ENCODE results near the gene GAS7. TPM values are rescaled to one million over a fixed set of nuclear protein-coding genes. Genes with fewer than 3 reads are reported as not detected.

Gene GAS7
- total RNA-seq, 4 donors from 2014 or later = 242 to 309 (median 264) TPM

- Histone ChIP-seq H3K4me3 (peak overlapping the region; percentile 47 to 59 (median 56)), H3K27ac (peak overlapping the region; percentile 83 to 97 (median 88)), H3K27me3 (no peaks in the 10 kb centered on the region), H3K36me3 (no peaks in the 10 kb centered on the region), H3K4me1 (peaks cover 0 to 83% (median 25%) of the 10 kb centered on the region in 4 donors), H3K9me3 (no peaks in the 10 kb centered on the region)
- no peak for TF ChIP-seq EP300 (IDR thresholded peaks at IDR 0.05)
- no peak for TF ChIP-seq CTCF (IDR thresholded peaks at IDR 0.05)
- peak in 1 of 2 donors; percentile 43 for TF ChIP-seq POLR2A (IDR thresholded peaks at IDR 0.05)
- no peak for DNase-seq (ENCODE audit: low spot score in 2 of 2)
- WGBS, 2 donors = 23 to 38% methylated on average over 15 of the region's 15 CpGs
Measured at GRCh38 chr17:10034719-10035475, 163.5 kb downstream of the GAS7 start.

GRCh38 chr17:10033959-10034358 lies 164.4 kb downstream of the GAS7 start:
- peak overlapping the region; percentile 83 to 97 (median 88) for H3K27ac ChIP-seq
- DNase-seq (ENCODE audit: low spot score in 2 of 2) = peak in 1 of 2 donors; percentile 54
- peak overlapping the region; percentile 47 to 59 (median 56) for H3K4me3 ChIP-seq
- H3K27me3 ChIP-seq = no peaks in the 10 kb centered on the region
- 30 to 40% methylated on average over 8 of the region's 8 CpGs for WGBS, 2 donors
- peaks cover 0 to 85% (median 29%) of the 10 kb centered on the region in 4 donors for H3K4me1 ChIP-seq
- TF ChIP-seq CTCF (IDR thresholded peaks at IDR 0.05) = no peak
- TF ChIP-seq EP300 (IDR thresholded peaks at IDR 0.05) = peak in 1 of 2 donors; percentile 71
- no peaks in the 10 kb centered on the region for H3K9me3 ChIP-seq
- H3K36me3 ChIP-seq = no peaks in the 10 kb centered on the region

- H3K36me3 ChIP-seq = no peaks in the 10 kb centered on the region
- no peak for TF ChIP-seq EP300 (IDR thresholded peaks at IDR 0.05)
- no peak for DNase-seq (ENCODE audit: low spot score in 2 of 2)
- H3K27me3 ChIP-seq = no peaks in the 10 kb centered on the region
- H3K9me3 ChIP-seq = no peaks in the 10 kb centered on the region
- H3K4me1 ChIP-seq = peaks cover 0 to 90% (median 31%) of the 10 kb centered on the region in 4 donors
- peak overlapping the region; percentile 47 to 59 (median 56) for H3K4me3 ChIP-seq
- 40 to 43% methylated on average over 9 of the region's 10 CpGs for WGBS, 2 donors
- peak overlapping the region; percentile 83 to 97 (median 88) for H3K27ac ChIP-seq
Measured at GRCh38 chr17:10033449-10033848, 165.0 kb downstream of the GAS7 start.

- Histone ChIP-seq H3K27ac (peak overlapping the region; percentile 83 to 97 (median 88)), H3K27me3 (no peaks in the 10 kb centered on the region), H3K4me1 (peaks cover 0 to 90% (median 31%) of the 10 kb centered on the region in 4 donors), H3K4me3 (peak overlapping the region; percentile 8 to 59 (median 50)), H3K36me3 (peaks cover 0 to 5% (median 0%) of the 10 kb centered on the region in 3 donors), H3K9me3 (no peaks in the 10 kb centered on the region)
- 35 to 36% methylated on average over 6 of the region's 6 CpGs for WGBS, 2 donors
- TF ChIP-seq POLR2A (IDR thresholded peaks at IDR 0.05) = no peak
- TF ChIP-seq CTCF (IDR thresholded peaks at IDR 0.05) = no peak
- TF ChIP-seq EP300 (IDR thresholded peaks at IDR 0.05) = no peak
- DNase-seq (ENCODE audit: low spot score in 2 of 2) = no peak
Measured at GRCh38 chr17:10032118-10032852, 166.1 kb downstream of the GAS7 start.

- no peak for DNase-seq (ENCODE audit: low spot score in 2 of 2)
- H3K27ac ChIP-seq = peak overlapping the region; percentile 83 to 97 (median 88)
Measured at GRCh38 chr17:10031606-10032005, 166.8 kb downstream of the GAS7 start.

More at GRCh38 chr17:10031606-10032005, 166.8 kb downstream of the GAS7 start:
- Histone ChIP-seq H3K27me3 (no peaks in the 10 kb centered on the region), H3K4me3 (peak overlapping the region in 2 of 4 donors; percentile 13 to 29), H3K4me1 (peaks cover 0 to 90% (median 31%) of the 10 kb centered on the region in 4 donors), H3K9me3 (no peaks in the 10 kb centered on the region), H3K36me3 (peaks cover 0 to 11% (median 0%) of the 10 kb centered on the region in 3 donors)
- TF ChIP-seq CTCF (IDR thresholded peaks at IDR 0.05) (no peak), EP300 (IDR thresholded peaks at IDR 0.05) (no peak), POLR2A (IDR thresholded peaks at IDR 0.05) (no peak)
- 48 to 59% methylated on average over 11 of the region's 11 CpGs for WGBS, 2 donors

Data from tibial nerve (tissue), 4 donors.